Measurements from ENCODE around the gene LIMK2.

LIMK2 gene

DNA sequence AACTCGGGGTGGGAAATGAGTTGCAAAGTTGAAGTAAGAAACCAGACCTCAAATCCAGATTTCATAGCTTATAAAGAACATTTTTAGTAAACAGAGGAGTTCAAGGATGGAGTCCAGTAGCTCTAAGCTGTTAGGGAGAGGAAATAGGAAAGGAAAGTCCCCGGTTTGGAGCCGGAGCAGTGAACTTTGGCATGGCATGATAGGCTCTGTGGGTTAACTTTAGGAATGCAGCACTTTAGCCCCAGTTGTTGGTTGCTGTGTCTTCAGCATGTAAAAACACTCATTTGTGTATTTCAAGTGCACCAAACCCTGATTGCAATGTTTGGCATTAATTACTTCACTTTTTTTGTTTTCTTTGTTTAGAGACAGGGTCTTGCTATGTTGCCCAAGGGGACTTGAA lies 88.8 kb downstream of the LIMK2 start:
- Histone ChIP-seq H3K4ac (ENCODE audit: low read depth, low read length) (no peak overlapping the region), H3K56ac (ENCODE audit: low read length) (no peak overlapping the region), H2BK5ac (ENCODE audit: low read length) (no peak overlapping the region), H3K36me3 (ENCODE audit: control insufficient read depth, insufficient read depth, low read length) (no peaks in the 10 kb centered on the region), H3K18ac (ENCODE audit: low read length) (no peak overlapping the region), H2BK15ac (replicated peaks; ENCODE audit: low read depth) (no peak overlapping the region), H3K4me2 (ENCODE audit: low read length) (no peak overlapping the region), H3K27ac (ENCODE audit: low read depth, low read length) (no peak overlapping the region), H2BK120ac (ENCODE audit: low read depth, low read length) (no peak overlapping the region), H2AK5ac (ENCODE audit: low read length) (no peak overlapping the region), H3K27me3 (ENCODE audit: insufficient read depth, low read length, poor library complexity) (no peaks in the 10 kb centered on the region), H3K9ac (ENCODE audit: low read length) (no peak overlapping the region), H3K23ac (ENCODE audit: low read length) (no peak overlapping the region), H3K4me1 (ENCODE audit: control insufficient read depth, low read depth, low read length) (no peaks in the 10 kb centered on the region), H3K79me2 (ENCODE audit: control insufficient read depth, insufficient read depth, low read length) (no peaks in the 10 kb centered on the region), H3K4me3 (ENCODE audit: low read length) (no peak overlapping the region), H4K8ac (ENCODE audit: low read depth, low read length) (no peak overlapping the region), H4K5ac (ENCODE audit: low read length) (no peak overlapping the region), H3K79me1 (ENCODE audit: low read length) (no peaks in the 10 kb centered on the region)
- no peak for DNase-seq
- no CpG with 5 or more reads among the region's 3 CpGs for WGBS (ENCODE audit: extremely low coverage, insufficient coverage, low lambda C conversion rate)

- Histone ChIP-seq H3K36me3 (ENCODE audit: control insufficient read depth, insufficient read depth, low read length) (no peaks in the 10 kb centered on the region), H2BK120ac (ENCODE audit: low read depth, low read length) (no peak overlapping the region), H3K18ac (ENCODE audit: low read length) (no peak overlapping the region), H3K56ac (ENCODE audit: low read length) (no peak overlapping the region), H3K79me1 (ENCODE audit: low read length) (no peaks in the 10 kb centered on the region), H3K4me2 (ENCODE audit: low read length) (no peak overlapping the region), H4K8ac (ENCODE audit: low read depth, low read length) (no peak overlapping the region), H3K4me1 (ENCODE audit: control insufficient read depth, low read depth, low read length) (no peaks in the 10 kb centered on the region), H3K4ac (ENCODE audit: low read depth, low read length) (no peak overlapping the region), H3K27ac (ENCODE audit: low read depth, low read length) (no peak overlapping the region), H3K23ac (ENCODE audit: low read length) (no peak overlapping the region), H3K27me3 (ENCODE audit: insufficient read depth, low read length, poor library complexity) (no peaks in the 10 kb centered on the region), H2AK5ac (ENCODE audit: low read length) (no peak overlapping the region), H3K79me2 (ENCODE audit: control insufficient read depth, insufficient read depth, low read length) (no peaks in the 10 kb centered on the region), H3K9ac (ENCODE audit: low read length) (no peak overlapping the region), H2BK5ac (ENCODE audit: low read length) (no peak overlapping the region), H4K5ac (ENCODE audit: low read length) (no peak overlapping the region), H2BK15ac (replicated peaks; ENCODE audit: low read depth) (no peak overlapping the region), H3K4me3 (ENCODE audit: low read length) (no peak overlapping the region)
- DNase-seq: no peak
These were observed 89.9 kb downstream of the LIMK2 start for GRCh38 chr22:31302006-31302405.

GRCh38 chr22:31302537-31302936 lies 90.4 kb downstream of the LIMK2 start:
- Histone ChIP-seq H3K4me3 (ENCODE audit: low read length) (no peak overlapping the region), H4K5ac (ENCODE audit: low read length) (no peak overlapping the region), H3K56ac (ENCODE audit: low read length) (no peak overlapping the region), H3K18ac (ENCODE audit: low read length) (no peak overlapping the region), H3K4me1 (ENCODE audit: control insufficient read depth, low read depth, low read length) (no peaks in the 10 kb centered on the region), H2AK5ac (ENCODE audit: low read length) (no peak overlapping the region), H3K27me3 (ENCODE audit: insufficient read depth, low read length, poor library complexity) (no peaks in the 10 kb centered on the region), H2BK15ac (replicated peaks; ENCODE audit: low read depth) (no peak overlapping the region), H3K79me1 (ENCODE audit: low read length) (no peaks in the 10 kb centered on the region), H3K36me3 (ENCODE audit: control insufficient read depth, insufficient read depth, low read length) (no peaks in the 10 kb centered on the region), H3K23ac (ENCODE audit: low read length) (no peak overlapping the region), H4K8ac (ENCODE audit: low read depth, low read length) (no peak overlapping the region), H3K27ac (ENCODE audit: low read depth, low read length) (no peak overlapping the region), H3K79me2 (ENCODE audit: control insufficient read depth, insufficient read depth, low read length) (no peaks in the 10 kb centered on the region), H3K4ac (ENCODE audit: low read depth, low read length) (no peak overlapping the region), H2BK5ac (ENCODE audit: low read length) (no peak overlapping the region), H2BK120ac (ENCODE audit: low read depth, low read length) (no peak overlapping the region), H3K9ac (ENCODE audit: low read length) (no peak overlapping the region), H3K4me2 (ENCODE audit: low read length) (no peak overlapping the region)
- no CpG with 5 or more reads among the region's 3 CpGs for WGBS (ENCODE audit: extremely low coverage, insufficient coverage, low lambda C conversion rate)
- DNase-seq: no peak

GRCh38 chr22:31305194-31305593 lies 93.1 kb downstream of the LIMK2 start:
- DNase-seq: no peak
- H2BK15ac ChIP-seq (replicated peaks; ENCODE audit: low read depth): no peak overlapping the region
- no peak overlapping the region for H3K23ac ChIP-seq (ENCODE audit: low read length)
- no peak overlapping the region for H2AK5ac ChIP-seq (ENCODE audit: low read length)
- H3K27ac ChIP-seq (ENCODE audit: low read depth, low read length): no peak overlapping the region
- no peaks in the 10 kb centered on the region for H3K36me3 ChIP-seq (ENCODE audit: control insufficient read depth, insufficient read depth, low read length)
- H3K18ac ChIP-seq (ENCODE audit: low read length): no peak overlapping the region
- no peak overlapping the region for H4K8ac ChIP-seq (ENCODE audit: low read depth, low read length)
- H3K4me1 ChIP-seq (ENCODE audit: control insufficient read depth, low read depth, low read length): no peaks in the 10 kb centered on the region
- no peak overlapping the region for H3K4me2 ChIP-seq (ENCODE audit: low read length)
- no peaks in the 10 kb centered on the region for H3K79me1 ChIP-seq (ENCODE audit: low read length)
- H3K4me3 ChIP-seq (ENCODE audit: low read length): no peak overlapping the region
- no CpG with 5 or more reads among the region's 3 CpGs for WGBS (ENCODE audit: extremely low coverage, insufficient coverage, low lambda C conversion rate)
- H2BK5ac ChIP-seq (ENCODE audit: low read length): no peak overlapping the region
- no peak overlapping the region for H4K5ac ChIP-seq (ENCODE audit: low read length)
- no peak overlapping the region for H2BK120ac ChIP-seq (ENCODE audit: low read depth, low read length)
- no peak overlapping the region for H3K56ac ChIP-seq (ENCODE audit: low read length)
- no peak overlapping the region for H3K9ac ChIP-seq (ENCODE audit: low read length)
- H3K4ac ChIP-seq (ENCODE audit: low read depth, low read length): no peak overlapping the region
- no peaks in the 10 kb centered on the region for H3K27me3 ChIP-seq (ENCODE audit: insufficient read depth, low read length, poor library complexity)
- no peaks in the 10 kb centered on the region for H3K79me2 ChIP-seq (ENCODE audit: control insufficient read depth, insufficient read depth, low read length)

GRCh38 chr22:31308181-31308580 lies 96.1 kb downstream of the LIMK2 start:
- Histone ChIP-seq H2BK5ac (ENCODE audit: low read length) (no peak overlapping the region), H3K79me1 (ENCODE audit: low read length) (no peaks in the 10 kb centered on the region), H2BK120ac (ENCODE audit: low read depth, low read length) (no peak overlapping the region), H4K5ac (ENCODE audit: low read length) (no peak overlapping the region), H3K4me3 (ENCODE audit: low read length) (no peak overlapping the region), H3K23ac (ENCODE audit: low read length) (no peak overlapping the region), H3K56ac (ENCODE audit: low read length) (no peak overlapping the region), H4K8ac (ENCODE audit: low read depth, low read length) (no peak overlapping the region), H3K18ac (ENCODE audit: low read length) (no peak overlapping the region), H2AK5ac (ENCODE audit: low read length) (no peak overlapping the region), H3K27ac (ENCODE audit: low read depth, low read length) (no peak overlapping the region), H2BK15ac (replicated peaks; ENCODE audit: low read depth) (no peak overlapping the region), H3K4me1 (ENCODE audit: control insufficient read depth, low read depth, low read length) (no peaks in the 10 kb centered on the region), H3K36me3 (ENCODE audit: control insufficient read depth, insufficient read depth, low read length) (no peaks in the 10 kb centered on the region), H3K9ac (ENCODE audit: low read length) (no peak overlapping the region), H3K27me3 (ENCODE audit: insufficient read depth, low read length, poor library complexity) (no peaks in the 10 kb centered on the region), H3K4ac (ENCODE audit: low read depth, low read length) (no peak overlapping the region), H3K79me2 (ENCODE audit: control insufficient read depth, insufficient read depth, low read length) (no peaks in the 10 kb centered on the region), H3K4me2 (ENCODE audit: low read length) (no peak overlapping the region)
- DNase-seq: no peak

DNA sequence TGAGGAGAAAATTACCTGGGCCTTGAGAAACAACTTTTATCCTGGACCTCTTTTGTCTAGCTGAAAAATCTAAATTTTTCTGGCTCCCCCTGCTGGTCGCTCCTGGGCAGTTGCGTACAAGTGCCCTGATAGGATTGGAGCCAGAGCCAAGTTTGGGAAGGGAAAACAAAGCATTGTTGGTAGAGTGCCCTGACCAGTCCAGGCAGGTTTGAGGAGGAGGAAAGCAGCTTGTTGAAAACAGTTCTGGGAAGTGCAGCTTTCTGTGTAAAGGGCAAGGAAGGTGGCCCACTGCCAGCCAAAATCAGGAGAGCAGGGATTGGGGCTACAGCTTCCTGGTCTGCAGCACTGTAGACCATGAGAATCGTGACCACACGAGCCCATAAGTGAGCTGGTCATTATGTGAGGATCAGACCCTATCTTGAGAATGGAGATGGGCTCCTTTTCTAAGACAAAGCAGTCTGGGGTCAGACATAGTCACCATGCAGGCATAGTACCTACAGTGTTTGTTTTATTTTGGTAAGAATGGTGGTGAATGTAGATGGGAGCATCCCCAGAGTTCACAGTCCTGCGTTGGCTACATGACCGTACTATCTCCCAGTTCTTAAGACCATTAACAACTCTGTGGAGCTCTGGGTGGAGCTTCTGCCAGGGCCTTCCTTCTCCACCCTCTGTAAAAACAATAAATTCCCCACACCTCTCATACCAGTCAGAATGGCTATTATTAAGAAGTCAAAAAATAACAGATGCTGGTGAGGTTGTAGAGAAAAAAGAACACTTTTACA lies 101.5 kb downstream of the LIMK2 start:
- peak overlapping the region; percentile 85 for H3K56ac ChIP-seq (ENCODE audit: low read length)
- H3K18ac ChIP-seq (ENCODE audit: low read length): no peak overlapping the region
- no CpG with 5 or more reads among the region's 6 CpGs for WGBS (ENCODE audit: extremely low coverage, insufficient coverage, low lambda C conversion rate)
- H3K4me1 ChIP-seq (ENCODE audit: control insufficient read depth, low read depth, low read length): no peaks in the 10 kb centered on the region
- H2BK15ac ChIP-seq (replicated peaks; ENCODE audit: low read depth): no peak overlapping the region
- H3K79me2 ChIP-seq (ENCODE audit: control insufficient read depth, insufficient read depth, low read length): no peaks in the 10 kb centered on the region
- peak overlapping the region; percentile 59 for H4K5ac ChIP-seq (ENCODE audit: low read length)
- H3K4me3 ChIP-seq (ENCODE audit: low read length): no peak overlapping the region
- no peak overlapping the region for H3K4me2 ChIP-seq (ENCODE audit: low read length)
- no peaks in the 10 kb centered on the region for H3K27me3 ChIP-seq (ENCODE audit: insufficient read depth, low read length, poor library complexity)
- no peak overlapping the region for H3K4ac ChIP-seq (ENCODE audit: low read depth, low read length)
- no peak overlapping the region for H2BK5ac ChIP-seq (ENCODE audit: low read length)
- H2BK120ac ChIP-seq (ENCODE audit: low read depth, low read length): no peak overlapping the region
- no peak overlapping the region for H3K23ac ChIP-seq (ENCODE audit: low read length)
- peak; percentile 82 for DNase-seq
- peak overlapping the region; percentile 32 for H3K9ac ChIP-seq (ENCODE audit: low read length)
- H3K79me1 ChIP-seq (ENCODE audit: low read length): no peaks in the 10 kb centered on the region
- no peak overlapping the region for H3K27ac ChIP-seq (ENCODE audit: low read depth, low read length)
- no peak overlapping the region for H2AK5ac ChIP-seq (ENCODE audit: low read length)
- H3K36me3 ChIP-seq (ENCODE audit: control insufficient read depth, insufficient read depth, low read length): no peaks in the 10 kb centered on the region
- no peak overlapping the region for H4K8ac ChIP-seq (ENCODE audit: low read depth, low read length)

Measured in mesendoderm (in vitro differentiated cells).